Neural progenitor cell (in vitro differentiated cells): ENCODE data around the gene CORT. TPM values are rescaled to one million over a fixed set of nuclear protein-coding genes. Genes with fewer than 3 reads are reported as not detected.

Experiments
- DNase-seq: peaks from one replicate; pipeline ENCODE4 v3.0.0-alpha.2; 2016; ENCODE audit warnings: low spot score
- H2AFZ ChIP-seq: fragments of 200-600 bp; sonication (generic); replicated peaks from 2 replicates; pipeline ENCODE4 v1.6.1; 2016; ENCODE audit warnings: antibody characterized with exemption
- H3F3A ChIP-seq: fragments of 200-600 bp; sonication (generic); 2 replicates; pipeline ENCODE4 v1.6.1; 2016; ENCODE audit warnings: antibody characterized with exemption, low read depth
- H3K27ac ChIP-seq: fragments of 200-600 bp; sonication (generic); 2 replicates; pipeline ENCODE4 v1.5.1; 2016; ENCODE audit warnings: mild to moderate bottlenecking
- H3K27me3 ChIP-seq: fragments of 200-600 bp; sonication (generic); 2 replicates; pipeline ENCODE4 v1.6.1; 2016; ENCODE audit warnings: mild to moderate bottlenecking, moderate library complexity
- H3K36me3 ChIP-seq: fragments of 200-600 bp; sonication (generic); 2 replicates; pipeline ENCODE4 v1.5.1; 2016
- H3K4me1 ChIP-seq: fragments of 200-600 bp; sonication (generic); 2 replicates; pipeline ENCODE4 v1.6.1; 2016; ENCODE audit warnings: mixed run types
- H3K4me2 ChIP-seq: fragments of 200-600 bp; sonication (generic); 2 replicates; pipeline ENCODE4 v1.6.1; 2016
- H3K4me3 ChIP-seq: fragments of 200-600 bp; sonication (generic); 2 replicates; pipeline ENCODE4 v1.5.1; 2016
- H3K79me2 ChIP-seq: fragments of 200-600 bp; sonication (generic); 2 replicates; pipeline ENCODE4 v1.6.1; 2016; ENCODE audit warnings: low read depth
- H3K9ac ChIP-seq: fragments of 200-600 bp; sonication (generic); 2 replicates; pipeline ENCODE4 v1.6.1; 2016
- H3K9me3 ChIP-seq: fragments of 200-600 bp; sonication (generic); 2 replicates; pipeline ENCODE4 v1.5.1; 2016; ENCODE audit warnings: low read depth
- H4K20me1 ChIP-seq: fragments of 200-600 bp; sonication (generic); 2 replicates; pipeline ENCODE4 v1.6.1; 2016; ENCODE audit warnings: low read depth
- H3K27ac Mint-ChIP-seq: 3 replicates; pipeline ENCODE4 v1.8.0; 2021; ENCODE audit warnings: mixed read lengths
- H3K27me3 Mint-ChIP-seq: 2 replicates; pipeline ENCODE4 v1.8.0; 2022; ENCODE audit warnings: low read depth, mild to moderate bottlenecking, inconsistent platforms, moderate library complexity, mixed read lengths; ENCODE audit not compliant: insufficient read depth
- H3K36me3 Mint-ChIP-seq: 3 replicates; pipeline ENCODE4 v1.8.0; 2021; ENCODE audit warnings: mixed read lengths
- H3K4me1 Mint-ChIP-seq: 3 replicates; pipeline ENCODE4 v1.8.0; 2021; ENCODE audit warnings: mixed read lengths
- H3K4me3 Mint-ChIP-seq: 3 replicates; pipeline ENCODE4 v1.8.0; 2021; ENCODE audit warnings: mild to moderate bottlenecking, moderate library complexity, mixed read lengths
- H3K9me3 Mint-ChIP-seq: 3 replicates; pipeline ENCODE4 v1.8.0; 2020; ENCODE audit warnings: mixed read lengths
- CTCF ChIP-seq: fragments of 200-600 bp; sonication (generic); IDR thresholded peaks from 2 replicates; pipeline ENCODE4 v1.5.1; 2017; ENCODE audit warnings: antibody characterized with exemption, mild to moderate bottlenecking
- EZH2 ChIP-seq: fragments of 200-600 bp; sonication (generic); IDR thresholded peaks from 2 replicates; pipeline ENCODE4 v1.6.1; 2017; ENCODE audit warnings: antibody characterized with exemption, mild to moderate bottlenecking, moderate library complexity
- EZH2phosphoT487 ChIP-seq: fragments of 200-600 bp; sonication (generic); IDR thresholded peaks from 2 replicates; pipeline ENCODE4 v1.6.1; 2017; ENCODE audit warnings: antibody characterized with exemption
- total RNA-seq: library from RNA; depleted of rRNA; stranded (reverse); fragments of >200 nt; gene quantifications from 2 replicates; pipeline ENCODE4 v1.2.3, GENCODE V29; 2015; ENCODE audit warnings: low replicate concordance

Gene CORT
- total RNA-seq, 1 donor from 2014 or later: not detected

GRCh38 chr1:10429868-10430215 is 20.0 kb upstream of the CORT start:
- H3K9me3 Mint-ChIP-seq: no peaks in the 10 kb centered on the region
- H3K36me3 ChIP-seq: no peaks in the 10 kb centered on the region
- peak overlapping the region; percentile 49 for H3K4me3 ChIP-seq
- peaks cover 57% of the 10 kb centered on the region for H3K4me1 Mint-ChIP-seq
- H3K4me3 Mint-ChIP-seq: peak overlapping the region; percentile 90
- H4K20me1 ChIP-seq: no peaks in the 10 kb centered on the region
- H3K4me2 ChIP-seq: peak overlapping the region; percentile 69
- H3K27ac Mint-ChIP-seq: peak overlapping the region; percentile 90
- no peak overlapping the region for H3K9ac ChIP-seq
- no peak for DNase-seq
- TF ChIP-seq EZH2 (no peak), CTCF (no peak), EZH2phosphoT487 (no peak)
- H2AFZ ChIP-seq: no peak overlapping the region
- H3K27ac ChIP-seq: no peak overlapping the region
- H3K36me3 Mint-ChIP-seq: peaks cover 3% of the 10 kb centered on the region
- H3K79me2 ChIP-seq: peaks cover 21% of the 10 kb centered on the region
- peaks cover 6% of the 10 kb centered on the region for H3K4me1 ChIP-seq
- peaks cover 3% of the 10 kb centered on the region for H3K27me3 Mint-ChIP-seq
- no peaks in the 10 kb centered on the region for H3K27me3 ChIP-seq
- H3F3A ChIP-seq: peaks cover 24% of the 10 kb centered on the region
- no peaks in the 10 kb centered on the region for H3K9me3 ChIP-seq

GRCh38 chr1:10430216-10431069 is 19.4 kb upstream of the CORT start, which contains the start of gene CENPS:
TSS of gene CENPS (plus strand) at chr1:10430433. CDS start at chr1:10430518, 85 bp downstream.
- Mint-ChIP-seq H3K9me3 (no peaks in the 10 kb centered on the region), H3K4me3 (peak within 1 kb of the TSS; percentile 90), H3K27ac (peak within 1 kb of the TSS; percentile 90), H3K27me3 (peaks cover 4% of the 10 kb centered on the region), H3K36me3 (peaks cover 3% of the 10 kb centered on the region), H3K4me1 (peaks cover 53% of the 10 kb centered on the region)
- Histone ChIP-seq H3K27me3 (no peaks in the 10 kb centered on the region), H3K27ac (peak within 1 kb of the TSS; percentile 90), H3K79me2 (peaks cover 21% of the 10 kb centered on the region), H2AFZ (peak within 1 kb of the TSS; percentile 71), H3K9ac (peak within 1 kb of the TSS; percentile 41), H3K4me2 (peak within 1 kb of the TSS; percentile 69), H3K4me1 (peaks cover 4% of the 10 kb centered on the region), H3K4me3 (peak within 1 kb of the TSS; percentile 49), H3F3A (peaks cover 21% of the 10 kb centered on the region), H3K9me3 (no peaks in the 10 kb centered on the region), H4K20me1 (no peaks in the 10 kb centered on the region), H3K36me3 (no peaks in the 10 kb centered on the region)
- TF ChIP-seq EZH2phosphoT487: no peak
- TF ChIP-seq CTCF: peak; percentile 90
- no peak for TF ChIP-seq EZH2
- DNase-seq: peak; percentile 96

GRCh38 chr1:10431070-10431730 is 18.6 kb upstream of the CORT start:
- H3K36me3 ChIP-seq: no peaks in the 10 kb centered on the region
- H2AFZ ChIP-seq: peak overlapping the region; percentile 71

More at GRCh38 chr1:10431070-10431730, 18.6 kb upstream of the CORT start:
- Mint-ChIP-seq H3K9me3 (no peaks in the 10 kb centered on the region), H3K4me3 (peak overlapping the region; percentile 90), H3K27ac (peak overlapping the region; percentile 87), H3K27me3 (peaks cover 4% of the 10 kb centered on the region), H3K36me3 (peaks cover 3% of the 10 kb centered on the region), H3K4me1 (peaks cover 46% of the 10 kb centered on the region)
- Histone ChIP-seq H3K9ac (peak overlapping the region; percentile 41), H3K4me2 (peak overlapping the region; percentile 69), H4K20me1 (no peaks in the 10 kb centered on the region), H3F3A (peaks cover 18% of the 10 kb centered on the region), H3K79me2 (peaks cover 21% of the 10 kb centered on the region), H3K27ac (no peak overlapping the region), H3K9me3 (no peaks in the 10 kb centered on the region), H3K4me1 (peaks cover 4% of the 10 kb centered on the region), H3K4me3 (peak overlapping the region; percentile 49), H3K27me3 (no peaks in the 10 kb centered on the region)
- TF ChIP-seq EZH2phosphoT487 (no peak), CTCF (no peak), EZH2 (no peak)
- peak; percentile 59 for DNase-seq
